OCI-LY3 (cell line): ENCODE data around the gene SERPINB13.

ENCODE experiments used
- EZH2phosphoT487 ChIP-seq: fragments of 200-600 bp; shearing (Covaris generic); IDR thresholded peaks from 2 replicates; pipeline ENCODE4 v1.6.1; 2018; ENCODE audit warnings: antibody characterized with exemption, mixed run types, low read depth
- TF ChIP-seq, protein P1 (sequence below): fragments of 200-600, 300-600 bp; sonication (generic); IDR thresholded peaks from 2 replicates; pipeline ENCODE4 v1.5.1; 2014; ENCODE audit warnings: antibody characterized with exemption, low read length, low read depth

- TF ChIP-seq, protein P1, sequence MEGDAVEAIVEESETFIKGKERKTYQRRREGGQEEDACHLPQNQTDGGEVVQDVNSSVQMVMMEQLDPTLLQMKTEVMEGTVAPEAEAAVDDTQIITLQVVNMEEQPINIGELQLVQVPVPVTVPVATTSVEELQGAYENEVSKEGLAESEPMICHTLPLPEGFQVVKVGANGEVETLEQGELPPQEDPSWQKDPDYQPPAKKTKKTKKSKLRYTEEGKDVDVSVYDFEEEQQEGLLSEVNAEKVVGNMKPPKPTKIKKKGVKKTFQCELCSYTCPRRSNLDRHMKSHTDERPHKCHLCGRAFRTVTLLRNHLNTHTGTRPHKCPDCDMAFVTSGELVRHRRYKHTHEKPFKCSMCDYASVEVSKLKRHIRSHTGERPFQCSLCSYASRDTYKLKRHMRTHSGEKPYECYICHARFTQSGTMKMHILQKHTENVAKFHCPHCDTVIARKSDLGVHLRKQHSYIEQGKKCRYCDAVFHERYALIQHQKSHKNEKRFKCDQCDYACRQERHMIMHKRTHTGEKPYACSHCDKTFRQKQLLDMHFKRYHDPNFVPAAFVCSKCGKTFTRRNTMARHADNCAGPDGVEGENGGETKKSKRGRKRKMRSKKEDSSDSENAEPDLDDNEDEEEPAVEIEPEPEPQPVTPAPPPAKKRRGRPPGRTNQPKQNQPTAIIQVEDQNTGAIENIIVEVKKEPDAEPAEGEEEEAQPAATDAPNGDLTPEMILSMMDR = no peak
- TF ChIP-seq EZH2phosphoT487 = no peak
Observed at GRCh38 chr18:63551769-63552168, 35.4 kb upstream of the SERPINB13 start.
